DMS53 (cell line): ENCODE data around the gene KCNK4.

Experiments used
- DNase-seq: peaks from one replicate; lab custom pipeline; 2025; lab: John Stamatoyannopoulos, UW

The KCNK4 gene

DNA sequence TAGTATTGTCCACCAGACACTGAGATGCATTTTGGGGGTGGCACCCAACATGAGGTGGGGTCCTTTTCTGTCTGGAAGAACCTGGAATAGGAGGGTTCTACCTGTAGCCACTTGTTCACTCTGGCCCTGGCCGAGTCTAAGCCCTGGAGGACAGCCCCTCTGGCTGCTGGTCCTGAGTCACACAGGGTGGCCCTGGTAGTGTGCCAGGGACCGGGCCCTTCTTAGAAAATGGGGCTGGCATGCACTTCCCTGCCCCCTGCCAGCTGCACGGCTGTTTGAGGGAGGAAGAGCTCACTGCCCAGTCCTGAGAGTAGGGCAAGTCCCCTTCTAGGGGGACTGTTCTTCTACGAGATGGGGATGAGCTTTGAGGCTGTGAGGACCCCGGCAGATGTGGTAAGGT is 37.6 kb upstream of the KCNK4 start:
- DNase-seq: no peak

DNA sequence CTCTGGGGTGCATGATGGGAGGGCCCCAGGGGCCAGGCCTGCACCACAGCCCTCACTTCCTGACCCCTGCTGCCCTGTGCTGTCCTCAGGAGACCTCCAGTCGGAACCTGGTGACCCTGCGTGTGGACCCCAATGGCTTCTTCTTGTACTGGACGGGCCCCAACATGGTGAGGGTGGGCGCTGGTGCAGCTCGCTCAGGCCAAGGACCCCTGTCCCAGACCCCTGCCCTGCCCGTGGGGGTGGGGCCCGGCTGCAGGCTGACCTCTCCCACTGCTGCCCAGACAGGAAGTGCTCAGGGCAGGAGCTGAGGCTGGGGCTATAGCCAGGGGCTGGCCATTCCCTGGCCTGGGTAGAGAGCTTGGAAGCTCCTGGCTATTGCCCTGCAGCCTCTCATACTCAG is 36.8 kb upstream of the KCNK4 start:
- DNase-seq: no peak

DNA sequence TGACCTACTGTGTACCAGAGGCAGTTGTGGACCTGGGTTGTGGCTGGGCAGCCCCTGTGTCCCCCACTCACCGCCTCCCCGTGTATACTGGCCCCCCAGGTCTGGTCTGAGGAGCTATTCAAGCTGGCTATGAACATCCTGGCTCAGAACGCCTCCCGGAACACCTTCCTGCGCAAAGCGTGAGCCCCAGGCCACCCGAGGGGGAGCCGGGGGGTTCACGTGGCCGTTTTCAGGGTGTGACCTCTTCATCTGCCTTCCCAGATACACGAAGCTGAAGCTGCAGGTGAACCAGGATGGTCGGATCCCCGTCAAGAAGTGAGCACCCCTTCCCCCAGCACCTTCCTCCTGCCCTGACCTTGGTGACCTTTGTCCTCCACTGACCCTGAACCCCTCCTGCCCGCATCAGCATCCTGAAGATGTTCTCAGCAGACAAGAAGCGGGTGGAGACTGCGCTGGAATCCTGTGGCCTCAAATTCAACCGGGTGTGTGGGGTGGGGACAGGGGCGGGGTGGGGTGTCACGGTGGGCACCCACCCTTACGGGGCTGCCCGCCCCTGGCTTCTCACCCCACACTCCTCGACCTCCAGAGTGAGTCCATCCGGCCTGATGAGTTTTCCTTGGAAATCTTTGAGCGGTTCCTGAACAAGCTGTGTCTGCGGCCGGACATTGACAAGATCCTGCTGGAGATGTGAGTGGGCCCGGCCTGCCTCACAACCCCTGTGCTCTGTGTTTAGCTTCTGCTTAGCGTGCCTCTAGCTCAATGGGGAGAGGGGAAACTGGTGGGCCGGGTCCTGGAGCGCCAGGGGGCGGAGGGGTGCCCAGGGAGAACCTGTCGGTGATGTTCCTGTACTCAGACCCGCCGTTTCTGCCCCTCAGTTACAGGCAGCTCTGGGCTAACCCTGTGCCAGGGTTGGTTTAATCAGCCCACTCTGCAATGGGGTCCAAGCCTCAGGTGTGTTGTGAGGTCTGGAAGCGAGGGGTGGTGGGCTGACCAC is 35.7 kb upstream of the KCNK4 start:
- DNase-seq: no peak

DNA sequence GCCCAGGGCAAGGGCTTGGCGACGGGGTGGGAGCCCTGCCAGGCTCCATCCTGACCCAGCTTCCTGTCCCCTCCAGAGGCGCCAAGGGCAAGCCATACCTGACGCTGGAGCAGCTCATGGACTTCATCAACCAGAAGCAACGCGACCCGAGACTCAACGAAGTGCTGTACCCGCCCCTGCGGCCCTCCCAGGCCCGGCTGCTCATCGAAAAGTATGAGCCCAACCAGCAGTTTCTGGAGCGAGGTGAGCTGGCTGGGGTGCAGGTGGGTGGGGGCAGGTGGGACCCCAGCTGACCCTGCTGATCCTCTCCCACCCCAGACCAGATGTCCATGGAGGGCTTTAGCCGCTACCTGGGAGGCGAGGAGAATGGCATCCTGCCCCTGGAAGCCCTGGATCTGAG is 34.8 kb upstream of the KCNK4 start:
- no peak for DNase-seq

DNA sequence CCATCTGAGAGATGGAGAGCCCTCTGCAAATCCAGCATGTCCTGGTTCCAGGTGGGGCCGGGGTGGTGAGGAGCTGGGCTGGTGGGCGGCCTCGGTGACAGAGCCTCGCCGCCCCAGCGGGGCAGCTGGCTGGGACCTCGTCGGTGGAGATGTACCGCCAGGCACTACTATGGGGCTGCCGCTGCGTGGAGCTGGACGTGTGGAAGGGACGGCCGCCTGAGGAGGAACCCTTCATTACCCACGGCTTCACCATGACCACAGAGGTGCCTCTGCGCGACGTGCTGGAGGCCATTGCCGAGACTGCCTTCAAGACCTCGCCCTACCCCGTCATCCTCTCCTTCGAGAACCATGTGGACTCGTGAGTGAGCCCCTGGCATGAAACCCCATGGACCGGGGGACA is 32.7 kb upstream of the KCNK4 start:
- no peak for DNase-seq

DNA sequence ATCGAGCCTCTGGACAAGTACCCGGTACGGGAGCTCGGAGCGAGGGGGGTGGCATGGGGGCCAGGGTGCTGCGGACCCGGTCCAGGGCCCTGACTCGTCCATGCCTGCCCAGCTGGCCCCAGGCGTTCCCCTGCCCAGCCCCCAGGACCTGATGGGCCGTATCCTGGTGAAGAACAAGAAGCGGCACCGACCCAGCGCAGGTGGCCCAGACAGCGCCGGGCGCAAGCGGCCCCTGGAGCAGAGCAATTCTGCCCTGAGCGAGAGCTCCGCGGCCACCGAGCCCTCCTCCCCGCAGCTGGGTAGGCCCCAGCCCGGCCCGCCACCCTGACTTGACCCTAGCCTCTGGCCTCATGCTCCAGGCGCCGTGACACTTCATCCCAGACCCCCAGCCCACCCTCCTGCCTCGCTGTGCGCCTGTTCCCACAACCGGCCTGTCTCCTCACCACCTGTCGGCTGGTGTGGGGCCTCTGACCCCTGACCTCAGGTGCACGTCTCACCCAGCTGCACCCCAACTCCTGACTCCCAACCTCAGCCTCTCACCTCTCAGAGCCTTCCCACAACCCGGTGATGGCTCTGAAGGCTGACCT is 32.1 kb upstream of the KCNK4 start:
- no peak for DNase-seq

DNA sequence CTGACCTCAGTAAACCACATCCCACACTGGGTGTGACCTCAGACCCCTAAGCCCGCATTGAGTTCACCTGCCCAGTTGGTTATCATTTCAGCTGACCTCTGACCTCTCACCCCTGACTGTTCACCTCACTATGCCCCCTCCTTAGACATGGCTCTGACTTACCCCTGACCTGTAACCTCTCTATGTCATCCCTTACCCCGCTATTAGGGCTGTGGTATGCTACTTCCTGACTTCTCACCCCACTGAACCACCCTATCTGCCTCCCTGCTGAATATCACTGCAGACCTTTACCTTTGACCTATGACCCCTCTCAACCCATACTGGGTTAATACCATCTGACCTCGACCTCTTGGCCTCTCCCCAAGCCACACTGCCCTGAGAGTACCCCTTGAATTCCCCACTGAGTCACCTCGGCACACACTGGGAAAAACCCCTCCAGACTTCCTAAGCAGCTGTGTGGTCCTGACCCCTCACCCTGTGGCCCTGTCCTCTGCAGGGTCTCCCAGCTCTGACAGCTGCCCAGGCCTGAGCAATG is 31.5 kb upstream of the KCNK4 start:
- DNase-seq: no peak

DNA sequence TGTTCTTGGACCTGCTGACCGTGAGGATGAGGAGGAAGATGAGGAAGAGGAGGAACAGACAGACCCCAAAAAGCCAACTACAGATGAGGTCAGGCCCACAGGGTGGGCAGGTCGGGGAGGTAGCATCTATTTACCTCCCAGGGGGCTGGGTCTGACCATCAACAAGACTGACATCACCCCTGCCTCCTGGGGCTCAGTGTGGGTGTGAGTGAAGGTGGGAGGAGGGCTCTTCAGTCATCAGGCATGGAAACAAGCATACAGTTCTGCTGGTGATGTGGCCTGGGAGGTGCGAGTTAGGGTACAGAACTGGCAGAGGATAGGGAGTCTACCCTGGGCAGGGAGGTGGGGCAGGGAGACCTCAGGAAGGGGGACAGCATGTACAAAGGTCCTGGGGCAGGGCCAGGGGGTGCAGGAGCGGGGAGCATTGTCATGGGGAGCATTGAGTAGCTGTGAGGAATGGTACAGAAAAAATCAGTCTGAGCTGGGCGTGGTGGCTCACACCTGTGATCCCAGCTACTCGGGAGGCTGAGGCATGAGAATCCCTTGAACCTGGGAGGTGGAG is 30.9 kb upstream of the KCNK4 start:
- no peak for DNase-seq

DNA sequence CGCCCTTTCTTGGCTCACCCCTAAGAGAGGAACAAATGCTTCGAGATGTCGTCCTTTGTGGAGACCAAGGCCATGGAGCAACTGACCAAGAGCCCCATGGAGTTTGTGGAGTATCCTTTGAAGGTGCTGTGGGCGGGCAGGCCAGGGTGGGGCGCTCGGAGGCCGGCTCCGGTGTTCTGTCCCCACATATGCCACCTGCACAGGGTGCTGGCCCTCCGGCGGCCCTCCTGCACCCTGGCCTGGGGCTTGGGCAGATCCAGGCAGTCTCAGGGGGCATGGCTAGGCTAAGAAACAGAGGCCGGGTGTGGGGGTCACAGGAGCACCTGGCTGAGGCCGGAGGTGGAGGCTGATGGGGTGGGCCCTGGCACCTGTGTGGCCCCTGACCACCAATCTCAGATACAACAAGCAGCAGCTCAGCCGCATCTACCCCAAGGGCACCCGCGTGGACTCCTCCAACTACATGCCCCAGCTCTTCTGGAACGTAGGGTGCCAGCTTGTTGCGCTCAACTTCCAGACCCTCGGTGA is 29.5 kb upstream of the KCNK4 start:
- no peak for DNase-seq

DNA sequence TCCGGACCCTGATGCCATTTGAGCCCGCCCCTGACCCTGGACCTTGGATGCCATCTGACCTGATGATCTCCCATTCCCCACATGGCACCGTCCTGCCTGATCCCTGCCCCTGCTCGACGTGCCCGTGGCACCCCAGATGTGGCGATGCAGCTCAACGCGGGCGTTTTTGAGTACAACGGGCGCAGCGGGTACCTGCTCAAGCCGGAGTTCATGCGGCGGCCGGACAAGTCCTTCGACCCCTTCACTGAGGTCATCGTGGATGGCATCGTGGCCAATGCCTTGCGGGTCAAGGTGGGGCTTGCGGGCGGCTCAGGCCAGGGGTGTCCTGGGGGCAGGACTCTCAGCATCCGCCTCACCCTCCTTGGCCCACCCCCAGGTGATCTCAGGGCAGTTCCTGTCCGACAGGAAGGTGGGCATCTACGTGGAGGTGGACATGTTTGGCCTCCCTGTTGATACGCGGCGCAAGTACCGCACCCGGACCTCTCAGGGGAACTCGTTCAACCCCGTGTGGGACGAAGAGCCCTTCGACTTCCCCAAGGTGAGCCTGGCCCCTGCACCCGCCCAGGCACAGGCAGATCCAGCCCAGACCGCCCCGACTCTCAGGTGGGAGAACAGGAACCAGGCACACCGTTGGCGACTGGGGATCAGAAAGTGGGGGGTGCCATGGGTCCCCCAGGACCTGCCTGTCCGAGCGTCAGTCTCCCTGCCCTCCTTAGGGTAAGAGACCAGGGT is 28.7 kb upstream of the KCNK4 start:
- DNase-seq: no peak

DNA sequence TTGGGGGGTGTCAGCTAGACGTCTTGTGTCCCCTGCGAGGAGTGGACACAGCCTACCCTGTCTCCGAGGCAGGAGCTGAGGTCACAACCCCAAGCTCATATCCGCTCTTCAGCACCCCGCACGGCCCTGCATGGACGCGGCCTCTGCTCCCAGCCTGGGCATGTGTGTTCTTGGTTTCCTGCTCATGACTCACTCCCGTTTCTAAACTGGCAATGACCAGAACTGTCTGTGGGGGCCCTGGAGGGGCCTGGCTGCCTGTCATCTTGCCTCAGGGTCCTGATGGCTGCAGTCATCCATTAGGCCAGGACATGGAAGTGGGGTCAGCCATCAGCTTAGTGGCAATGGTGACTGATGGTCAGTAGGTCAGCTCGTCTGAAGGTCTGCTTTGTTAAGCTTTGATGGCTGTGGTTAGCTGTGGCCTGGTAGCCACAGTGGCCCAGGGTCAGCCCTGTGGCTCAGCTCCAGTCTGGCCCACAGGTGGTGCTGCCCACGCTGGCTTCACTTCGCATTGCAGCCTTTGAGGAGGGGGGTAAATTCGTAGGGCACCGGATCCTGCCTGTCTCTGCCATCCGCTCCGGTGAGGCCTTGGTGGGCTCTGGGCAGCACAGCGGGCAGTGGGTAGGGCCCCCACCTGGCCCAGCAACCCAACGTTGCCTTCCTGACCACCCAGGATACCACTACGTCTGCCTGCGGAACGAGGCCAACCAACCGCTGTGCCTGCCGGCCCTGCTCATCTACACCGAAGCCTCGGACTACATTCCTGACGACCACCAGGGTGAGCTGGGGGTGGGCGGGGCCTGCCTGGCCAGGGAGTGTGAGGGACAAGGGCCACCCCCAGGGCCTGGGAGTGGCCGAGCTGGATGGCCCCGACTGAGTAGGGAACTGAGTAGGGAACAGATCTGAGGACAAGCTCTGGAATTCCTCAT is 27.8 kb upstream of the KCNK4 start:
- no peak for DNase-seq

DNA sequence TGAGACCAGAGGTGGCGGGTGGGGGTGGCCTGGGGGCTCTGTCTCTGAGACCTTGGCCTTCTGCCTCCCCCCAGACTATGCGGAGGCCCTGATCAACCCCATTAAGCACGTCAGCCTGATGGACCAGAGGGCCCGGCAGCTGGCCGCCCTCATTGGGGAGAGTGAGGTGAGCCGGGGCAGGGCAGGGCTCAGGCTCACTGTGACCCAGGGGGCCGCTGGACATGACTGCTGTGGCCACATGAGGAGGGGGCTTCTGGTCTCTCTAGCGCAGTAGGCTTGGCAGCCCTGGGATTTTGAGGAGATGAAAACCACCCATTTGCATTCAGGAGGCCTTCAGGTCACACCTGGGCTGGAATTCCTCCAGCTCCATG is 27.2 kb upstream of the KCNK4 start:
- DNase-seq: no peak

DNA sequence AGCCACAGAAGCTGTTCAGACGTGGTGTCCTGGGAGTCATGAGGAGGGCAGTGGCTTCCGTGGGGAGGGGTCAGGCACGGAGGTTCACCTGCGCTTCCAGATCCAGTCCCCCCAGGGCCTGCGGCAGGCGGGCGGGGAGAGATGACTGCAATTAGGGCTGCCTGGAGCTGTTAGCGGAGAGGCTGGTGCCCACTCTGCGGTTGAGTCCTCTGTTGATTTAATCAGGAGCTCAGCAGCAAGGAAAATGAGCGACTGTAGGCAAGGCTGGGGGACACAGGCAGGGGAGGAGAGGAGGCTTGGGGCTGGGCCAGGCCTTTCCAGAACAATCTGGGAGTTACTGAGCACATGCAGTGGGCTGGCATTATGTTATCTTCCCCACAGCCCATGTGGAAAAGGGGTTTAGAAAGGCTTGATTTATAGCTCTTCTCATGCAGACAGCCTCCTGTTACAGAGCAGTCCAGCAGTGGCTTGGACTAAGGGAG is 26.7 kb upstream of the KCNK4 start:
- DNase-seq: no peak

DNA sequence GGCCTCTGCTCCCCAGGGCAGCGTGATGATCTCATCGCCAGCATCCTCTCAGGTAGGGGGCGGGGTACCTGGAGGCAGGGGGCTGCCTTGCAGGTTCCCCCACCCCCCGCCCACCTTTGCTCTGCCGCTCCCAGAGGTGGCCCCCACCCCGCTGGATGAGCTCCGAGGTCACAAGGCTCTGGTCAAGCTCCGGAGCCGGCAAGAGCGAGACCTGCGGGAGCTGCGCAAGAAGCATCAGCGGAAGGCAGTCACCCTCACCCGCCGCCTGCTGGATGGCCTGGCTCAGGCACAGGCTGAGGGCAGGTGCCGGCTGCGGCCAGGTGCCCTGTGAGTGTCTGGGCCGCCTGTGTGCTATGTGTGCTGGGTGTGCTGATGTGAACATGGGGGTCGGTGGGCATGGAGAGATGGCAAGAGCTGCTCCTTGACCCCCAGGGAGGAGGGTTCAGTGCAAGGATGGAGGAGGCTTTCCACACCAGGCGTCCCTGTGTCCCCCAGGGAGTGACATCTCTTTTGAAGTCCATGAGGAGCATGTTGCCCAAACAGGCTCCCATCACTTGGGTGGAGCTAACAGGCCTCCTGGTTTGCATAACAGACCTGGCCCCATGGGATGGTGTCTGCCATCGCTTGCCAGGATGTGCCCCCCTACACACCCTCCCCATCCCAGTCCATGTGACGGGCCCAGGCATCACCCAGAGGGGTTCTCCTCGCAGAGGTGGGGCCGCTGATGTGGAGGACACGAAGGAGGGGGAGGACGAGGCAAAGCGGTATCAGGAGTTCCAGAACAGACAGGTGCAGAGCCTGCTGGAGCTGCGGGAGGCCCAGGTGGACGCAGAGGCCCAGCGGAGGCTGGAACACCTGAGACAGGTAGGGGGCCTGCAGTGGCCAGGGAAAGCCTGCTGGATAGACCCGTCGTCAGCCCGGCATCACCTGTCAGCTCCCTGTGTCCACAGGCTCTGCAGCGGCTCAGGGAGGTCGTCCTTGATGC is 25.6 kb upstream of the KCNK4 start:
- no peak for DNase-seq

DNA sequence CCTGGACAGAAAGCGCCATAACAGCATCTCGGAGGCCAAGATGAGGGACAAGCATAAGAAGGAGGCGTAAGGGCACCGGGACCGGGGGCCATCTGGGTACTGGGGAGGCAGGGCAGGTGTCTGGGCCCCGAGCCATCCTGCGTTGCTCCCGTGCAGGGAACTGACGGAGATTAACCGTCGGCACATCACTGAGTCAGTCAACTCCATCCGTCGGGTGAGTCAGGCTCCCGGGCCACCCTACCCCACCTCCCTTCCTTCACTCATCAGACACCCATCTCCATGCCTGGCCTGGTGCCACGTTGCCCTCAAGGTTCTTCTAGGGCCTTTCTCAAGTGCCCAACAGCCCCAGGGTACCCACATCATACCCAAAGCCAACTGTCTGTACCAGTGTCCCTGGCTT is 24.8 kb upstream of the KCNK4 start:
- no peak for DNase-seq

DNA sequence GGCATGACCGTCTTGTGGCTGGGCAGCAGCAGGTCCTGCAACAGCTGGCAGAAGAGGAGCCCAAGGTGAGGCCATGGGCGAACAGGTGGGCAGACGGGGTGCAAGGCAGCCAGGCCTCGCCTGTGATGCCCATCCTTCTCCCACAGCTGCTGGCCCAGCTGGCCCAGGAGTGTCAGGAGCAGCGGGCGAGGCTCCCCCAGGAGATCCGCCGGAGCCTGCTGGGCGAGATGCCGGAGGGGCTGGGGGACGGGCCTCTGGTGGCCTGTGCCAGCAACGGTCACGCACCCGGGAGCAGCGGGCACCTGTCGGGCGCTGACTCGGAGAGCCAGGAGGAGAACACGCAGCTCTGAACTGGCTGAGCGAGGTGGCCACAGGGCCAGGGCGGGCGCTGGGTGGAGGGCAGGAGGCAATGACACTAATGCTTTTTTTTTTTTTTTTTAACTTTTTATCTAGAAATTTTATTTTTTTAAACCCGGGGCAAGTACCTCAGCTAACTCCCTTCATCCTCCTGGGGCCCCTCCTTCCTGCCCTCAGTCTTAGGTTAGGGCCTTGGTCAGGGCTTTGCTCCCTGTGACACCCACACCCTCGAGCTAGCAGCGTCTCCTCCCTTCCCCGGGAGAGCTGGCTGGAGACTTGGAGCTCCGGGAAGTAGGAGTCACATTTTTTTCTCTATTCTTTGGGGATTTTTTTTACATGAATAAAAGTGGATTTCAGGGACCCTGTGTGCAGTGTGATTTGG is 23.7 kb upstream of the KCNK4 start:
- no peak for DNase-seq

DNA sequence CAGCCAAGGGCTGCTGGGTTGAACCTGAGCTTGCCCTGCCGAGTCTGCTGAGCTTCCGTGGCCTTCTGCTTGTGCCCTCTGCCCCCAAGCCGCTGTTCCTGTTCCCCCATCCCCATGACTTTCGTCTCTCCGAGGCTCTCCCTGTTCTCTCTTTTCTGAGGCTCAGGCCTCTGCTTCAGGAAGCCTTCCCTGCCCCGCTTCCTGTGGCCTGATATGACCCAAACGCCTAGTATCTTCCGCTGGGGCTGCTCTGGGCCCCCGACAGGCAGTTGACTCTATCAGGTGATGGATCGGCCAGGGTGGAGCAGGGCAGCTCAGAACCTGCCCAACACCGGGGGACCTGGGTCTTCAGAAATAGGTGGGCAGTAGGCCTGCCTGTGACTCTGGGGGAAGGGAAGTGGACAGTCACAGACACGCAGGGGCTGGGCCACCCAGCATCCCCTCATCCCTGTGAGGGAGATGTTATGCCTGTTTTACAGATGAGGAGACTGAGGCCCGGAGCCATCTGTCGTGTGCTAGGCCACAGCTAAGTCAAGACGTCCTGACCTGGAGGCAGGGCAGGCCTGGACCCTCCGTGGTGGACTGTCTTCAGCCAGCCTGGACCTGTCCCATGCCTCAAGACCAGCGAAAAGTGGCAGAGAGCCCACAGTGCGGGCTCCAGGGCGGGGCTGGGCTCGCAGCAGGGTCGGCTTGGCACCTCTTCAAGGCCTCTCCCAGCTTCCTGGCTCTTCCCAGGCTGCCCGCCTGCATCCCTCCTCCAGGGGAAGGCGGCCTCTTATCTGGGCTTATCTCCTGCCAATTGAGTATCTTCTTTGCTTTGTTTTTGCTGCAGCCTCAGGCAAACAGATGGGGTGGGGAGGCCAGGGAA is 22.8 kb upstream of the KCNK4 start:
- peak; percentile 65 for DNase-seq
